Mammary epithelial cell (primary cell): ENCODE measurements around the gene DCANP1.

Experiments used
- EZH2 ChIP-seq: IDR thresholded peaks from 2 replicates; pipeline ENCODE4 v1.6.1; 2012; ENCODE audit warnings: low read length, inconsistent platforms, borderline replicate concordance
- TF ChIP-seq, protein P1 (sequence below), 2 donors: IDR thresholded peaks in 1 of 2; conservative IDR thresholded peaks in 1 of 2; 2 replicates each; pipeline ENCODE4 v1.5.1; 2011 to 2012; ENCODE audit warnings: inconsistent platforms in 2 of 2, low read length in 2 of 2, mild to moderate bottlenecking in 2 of 2, control low read depth in 1 of 2, low read depth in 1 of 2; ENCODE audit not compliant: insufficient read depth in 1 of 2; ENCODE audit errors: extremely low read depth in 1 of 2

DNA sequence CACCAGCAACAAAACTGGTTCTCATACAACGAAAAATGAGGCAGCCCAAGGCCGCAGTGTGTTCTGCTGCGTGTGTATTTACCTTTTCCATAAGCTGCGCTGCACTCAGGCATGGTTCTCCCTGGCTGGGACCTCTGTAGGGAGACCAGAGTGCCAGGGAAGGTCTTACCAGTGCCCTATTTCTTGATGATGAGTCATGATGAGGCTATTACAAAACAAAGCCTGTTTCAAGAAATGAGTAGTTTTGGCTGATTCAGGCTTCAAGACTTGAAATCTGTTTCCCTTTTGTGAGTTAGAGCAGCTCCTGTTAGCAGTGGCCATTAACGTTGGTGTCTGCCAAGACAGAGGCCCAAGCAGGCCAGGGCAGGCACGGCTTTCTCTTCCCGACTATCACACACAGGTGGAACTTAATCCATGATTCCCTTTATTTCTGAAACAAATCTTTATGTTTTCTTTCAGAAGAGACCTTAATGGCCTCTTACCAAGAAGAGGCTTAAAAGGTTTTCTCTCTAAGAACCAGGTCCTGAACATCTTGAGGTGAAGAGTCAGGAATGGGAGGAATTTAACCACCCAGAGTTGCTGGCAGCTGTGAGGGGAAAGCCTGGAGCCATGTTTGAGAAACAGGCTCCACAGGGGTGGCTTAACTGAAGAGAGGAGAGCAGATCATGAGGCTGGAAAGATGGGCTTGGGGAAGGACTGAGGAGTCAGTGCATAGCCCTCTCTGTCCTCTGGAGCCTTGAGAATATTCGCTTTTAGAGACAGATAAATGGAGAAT is 46.4 kb upstream of the DCANP1 start:
- TF ChIP-seq, protein P1, sequence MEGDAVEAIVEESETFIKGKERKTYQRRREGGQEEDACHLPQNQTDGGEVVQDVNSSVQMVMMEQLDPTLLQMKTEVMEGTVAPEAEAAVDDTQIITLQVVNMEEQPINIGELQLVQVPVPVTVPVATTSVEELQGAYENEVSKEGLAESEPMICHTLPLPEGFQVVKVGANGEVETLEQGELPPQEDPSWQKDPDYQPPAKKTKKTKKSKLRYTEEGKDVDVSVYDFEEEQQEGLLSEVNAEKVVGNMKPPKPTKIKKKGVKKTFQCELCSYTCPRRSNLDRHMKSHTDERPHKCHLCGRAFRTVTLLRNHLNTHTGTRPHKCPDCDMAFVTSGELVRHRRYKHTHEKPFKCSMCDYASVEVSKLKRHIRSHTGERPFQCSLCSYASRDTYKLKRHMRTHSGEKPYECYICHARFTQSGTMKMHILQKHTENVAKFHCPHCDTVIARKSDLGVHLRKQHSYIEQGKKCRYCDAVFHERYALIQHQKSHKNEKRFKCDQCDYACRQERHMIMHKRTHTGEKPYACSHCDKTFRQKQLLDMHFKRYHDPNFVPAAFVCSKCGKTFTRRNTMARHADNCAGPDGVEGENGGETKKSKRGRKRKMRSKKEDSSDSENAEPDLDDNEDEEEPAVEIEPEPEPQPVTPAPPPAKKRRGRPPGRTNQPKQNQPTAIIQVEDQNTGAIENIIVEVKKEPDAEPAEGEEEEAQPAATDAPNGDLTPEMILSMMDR (conservative IDR thresholded peaks at IDR 0.05 in 1 of 2, IDR thresholded peaks at IDR 0.05 in 1 of 2; ENCODE audit: extremely low read depth in 1 of 2, insufficient read depth in 1 of 2, low read depth in 1 of 2, low read length in 2 of 2) = no peak
- TF ChIP-seq EZH2 = no peak
